Activated T-cell treated with anti-CD3 and anti-CD28 coated beads for 1 hour (primary cell): ENCODE data around the gene SLX4.

ENCODE experiments used
- DNase-seq: peaks from one replicate; pipeline ENCODE4 v3.0.0-alpha.2; 2020; ENCODE audit warnings: low read depth

SLX4 gene

GRCh38 chr16:3601614-3602319 is 9.6 kb downstream of the SLX4 start:
- no peak for DNase-seq

GRCh38 chr16:3599922-3600321 is 11.5 kb downstream of the SLX4 start:
- no peak for DNase-seq

DNA sequence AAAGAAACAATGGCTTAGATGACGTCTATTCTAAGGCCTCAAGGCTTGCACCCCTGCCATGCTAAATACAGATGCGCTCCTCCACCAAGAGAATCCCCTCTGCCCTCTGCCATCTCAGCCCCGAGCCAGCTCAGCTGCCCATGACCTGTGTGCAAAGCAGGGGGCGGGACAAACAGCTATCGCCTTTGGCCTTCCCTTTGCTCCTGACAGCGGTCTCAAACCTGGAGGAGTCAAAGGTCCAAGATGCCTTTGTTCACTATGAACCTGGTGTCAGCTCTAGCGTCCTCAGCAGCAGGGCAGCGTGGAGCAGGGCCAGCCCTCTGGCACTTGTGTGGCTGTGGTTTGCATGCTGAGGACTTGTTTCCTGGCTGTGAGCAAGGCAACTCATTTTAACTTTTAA is 12.3 kb downstream of the SLX4 start:
- DNase-seq = no peak

DNA sequence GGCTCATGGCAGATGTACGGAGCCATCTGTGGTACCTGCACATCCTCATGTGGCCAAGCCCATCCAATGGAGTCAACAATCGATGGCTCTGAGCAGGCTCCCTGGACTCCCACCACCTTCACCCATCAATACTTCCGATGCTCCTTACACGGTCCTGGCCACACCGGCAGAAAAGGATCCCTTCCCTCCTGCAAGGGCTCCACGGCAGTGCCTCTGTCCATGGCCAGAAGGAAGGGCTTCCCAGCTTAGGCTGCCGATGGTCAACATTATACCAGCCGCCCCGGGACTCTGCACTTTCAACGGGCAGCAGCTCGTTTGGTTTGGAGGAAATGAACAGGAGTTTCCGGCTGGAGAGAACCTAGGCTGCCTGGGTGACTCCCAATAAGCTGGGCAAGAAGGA is 13.2 kb downstream of the SLX4 start:
- no peak for DNase-seq

DNA sequence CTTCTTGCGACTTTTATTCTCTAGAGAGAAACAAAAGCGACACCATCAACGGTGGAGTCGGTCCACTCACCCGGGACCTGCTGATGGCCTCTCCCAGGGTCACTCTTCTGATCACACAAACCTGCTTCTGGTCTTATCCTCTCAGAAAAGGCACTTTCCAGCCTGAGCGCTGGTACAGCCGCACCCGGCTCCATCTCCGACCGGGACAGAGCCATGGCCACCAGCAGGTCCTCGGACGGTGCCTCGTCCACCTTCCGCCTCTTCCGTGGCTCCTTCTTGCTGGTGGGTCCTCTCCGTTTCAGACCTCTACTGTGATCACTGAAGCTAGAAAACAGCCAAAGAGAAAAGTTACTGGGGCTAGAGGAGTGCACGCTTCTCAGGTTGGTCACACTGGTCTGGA is 13.7 kb downstream of the SLX4 start:
- DNase-seq = no peak

GRCh38 chr16:3597226-3597625 is 14.2 kb downstream of the SLX4 start:
- no peak for DNase-seq

DNA sequence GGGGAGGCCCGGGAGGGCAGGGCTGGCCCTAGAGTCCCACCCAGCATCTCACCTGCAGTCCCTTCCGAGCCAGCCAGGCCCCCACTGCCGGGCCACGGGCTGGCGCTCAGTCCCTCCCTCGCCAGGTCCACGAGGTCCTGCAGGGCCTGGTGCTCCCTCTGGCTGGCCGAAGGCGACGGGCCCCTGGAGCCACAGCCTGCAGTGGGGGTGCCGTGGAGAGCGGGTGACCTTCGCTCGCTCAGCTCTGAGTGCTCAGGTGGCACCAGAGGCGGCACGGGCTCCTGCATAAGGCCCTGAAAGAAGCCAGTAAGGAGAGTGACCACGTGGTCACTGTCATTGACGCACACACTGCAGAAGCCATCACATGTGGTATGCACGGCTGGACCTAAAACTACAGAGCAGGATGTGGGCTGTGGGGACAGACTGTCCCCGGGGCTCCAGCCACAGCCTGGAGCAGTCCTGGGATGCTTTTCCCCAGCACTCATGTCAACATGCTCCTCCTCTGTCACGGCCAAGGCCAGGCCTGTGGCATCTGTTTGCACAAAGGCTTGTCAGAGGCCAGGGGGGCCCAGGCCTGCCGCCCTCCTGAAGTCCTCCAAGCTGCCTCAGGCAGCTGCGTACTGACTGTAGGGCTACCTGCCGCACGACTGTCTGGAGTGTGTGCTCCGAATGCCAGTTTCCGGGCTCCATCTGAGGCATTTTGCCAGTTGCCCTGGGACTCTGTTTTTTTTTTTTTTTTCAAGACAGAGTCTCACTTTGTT is 15.1 kb downstream of the SLX4 start:
- no peak for DNase-seq

DNA sequence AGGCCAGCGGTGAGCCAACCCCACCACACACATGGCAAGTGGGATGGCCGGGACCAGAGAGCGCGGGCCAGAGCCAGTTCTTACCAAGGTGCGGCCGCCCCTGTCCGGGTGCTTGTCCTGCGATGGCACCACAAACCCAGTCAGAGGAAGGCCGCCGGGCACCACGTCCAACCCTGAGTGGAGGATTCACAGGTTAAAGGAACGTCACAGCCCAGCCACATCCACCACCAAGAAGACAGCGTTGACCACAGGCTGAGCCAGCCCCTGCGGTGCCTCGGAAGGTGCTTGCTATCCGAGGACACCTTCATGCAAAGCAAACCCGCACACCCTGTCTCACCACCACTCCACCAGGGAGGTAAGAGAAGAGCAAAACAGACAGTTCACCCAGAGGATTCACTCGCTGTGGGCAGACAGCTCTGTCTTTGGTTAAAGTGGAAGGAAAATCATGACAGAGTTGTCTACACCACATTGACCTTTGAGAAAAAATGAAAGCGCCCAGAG is 15.8 kb downstream of the SLX4 start:
- no peak for DNase-seq

DNA sequence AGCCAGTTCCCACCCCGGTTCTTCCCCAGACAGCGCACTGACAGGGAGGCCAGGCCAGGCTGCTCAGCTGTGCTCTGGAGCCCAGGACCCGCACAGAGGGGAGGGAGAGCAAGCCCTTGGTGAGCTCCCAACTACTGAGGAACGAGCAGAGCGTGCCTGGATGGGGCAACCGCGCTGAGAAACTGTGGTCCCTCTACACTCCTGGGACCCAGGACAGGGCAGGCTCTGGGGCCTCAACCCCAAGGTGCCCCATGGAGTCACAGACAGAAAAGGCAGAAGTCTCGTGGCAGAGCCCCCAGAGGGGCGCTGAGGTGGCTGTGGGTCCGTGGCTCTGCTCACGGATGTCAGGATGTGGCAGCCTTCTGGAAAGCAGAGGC is 16.3 kb downstream of the SLX4 start:
- DNase-seq = no peak

- no peak for DNase-seq
Observed at GRCh38 chr16:3594316-3595109, 16.9 kb downstream of the SLX4 start.

- no peak for DNase-seq
Observed at GRCh38 chr16:3592559-3592958, 18.8 kb downstream of the SLX4 start.

DNA sequence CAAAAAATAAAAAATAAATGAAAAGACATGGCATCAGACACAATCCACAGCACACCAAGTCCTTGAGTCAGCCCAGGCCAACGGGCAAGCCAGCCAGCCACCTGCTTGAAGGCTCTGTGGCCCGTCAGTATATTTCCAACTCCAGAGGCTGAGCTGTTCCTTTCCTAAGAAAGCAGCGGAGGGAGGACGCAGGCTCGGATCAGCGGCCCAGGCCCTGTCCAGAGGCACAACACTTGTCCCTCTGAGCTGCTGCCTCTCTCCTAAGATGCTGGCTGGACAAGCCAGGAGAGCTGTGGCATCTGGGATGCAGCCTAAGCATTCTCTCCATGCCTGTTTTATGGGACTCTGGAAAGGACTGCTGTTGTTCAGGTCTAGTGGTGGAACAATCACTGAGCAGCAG is 19.4 kb downstream of the SLX4 start:
- DNase-seq = no peak

DNA sequence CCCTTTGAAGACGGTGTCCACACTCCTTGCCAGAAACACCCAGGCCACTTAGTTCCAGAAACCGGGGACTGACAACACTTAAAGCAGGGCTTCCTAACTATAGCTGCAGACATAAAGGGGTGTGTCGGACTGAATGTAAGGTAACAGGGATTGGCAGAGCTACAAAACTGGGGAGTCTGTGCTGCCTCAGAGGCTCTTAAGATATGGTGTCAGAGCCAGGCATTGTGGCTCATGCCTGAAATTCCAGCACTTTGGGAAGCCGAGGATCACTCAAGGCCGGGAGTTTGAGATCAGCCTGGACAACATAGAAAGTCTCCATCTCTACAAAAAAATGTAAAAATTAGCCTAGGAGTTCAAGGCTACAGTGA is 20.0 kb downstream of the SLX4 start:
- DNase-seq = no peak

- DNase-seq = no peak
Observed at GRCh38 chr16:3590736-3591435, 20.5 kb downstream of the SLX4 start.

- DNase-seq = no peak
Observed at GRCh38 chr16:3589991-3590701, 21.3 kb downstream of the SLX4 start.

GRCh38 chr16:3589441-3589921 is 21.9 kb downstream of the SLX4 start:
- DNase-seq = no peak

GRCh38 chr16:3589001-3589400 is 22.4 kb downstream of the SLX4 start:
- DNase-seq = no peak

DNA sequence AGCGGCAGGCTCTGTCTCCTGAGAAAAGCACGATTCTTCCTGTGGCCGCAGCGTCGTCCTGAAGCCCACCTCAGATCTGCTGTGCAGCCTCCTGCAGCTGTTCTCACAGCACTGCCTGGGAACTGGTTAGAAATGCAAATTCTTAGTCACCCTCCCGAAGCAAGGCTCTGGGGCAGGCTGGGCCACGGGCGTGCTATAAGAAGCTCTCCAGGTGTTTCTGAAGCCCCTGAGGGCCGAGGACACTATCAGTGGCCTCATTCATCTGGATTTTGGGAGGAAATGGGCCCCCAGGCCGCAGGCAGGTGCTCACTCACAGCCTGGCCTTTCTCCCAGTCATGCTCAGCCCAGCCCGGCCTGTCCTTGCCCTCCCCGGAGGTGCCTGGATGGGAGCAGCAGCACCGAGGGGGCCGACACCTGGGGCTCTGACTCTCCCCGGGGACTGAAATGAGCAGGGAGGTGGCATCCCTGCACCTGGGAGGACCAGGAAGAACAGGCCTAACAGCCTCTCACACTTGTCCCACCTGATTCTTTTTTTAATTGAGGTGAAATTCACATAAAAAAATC is 23.8 kb downstream of the SLX4 start:
- no peak for DNase-seq

DNA sequence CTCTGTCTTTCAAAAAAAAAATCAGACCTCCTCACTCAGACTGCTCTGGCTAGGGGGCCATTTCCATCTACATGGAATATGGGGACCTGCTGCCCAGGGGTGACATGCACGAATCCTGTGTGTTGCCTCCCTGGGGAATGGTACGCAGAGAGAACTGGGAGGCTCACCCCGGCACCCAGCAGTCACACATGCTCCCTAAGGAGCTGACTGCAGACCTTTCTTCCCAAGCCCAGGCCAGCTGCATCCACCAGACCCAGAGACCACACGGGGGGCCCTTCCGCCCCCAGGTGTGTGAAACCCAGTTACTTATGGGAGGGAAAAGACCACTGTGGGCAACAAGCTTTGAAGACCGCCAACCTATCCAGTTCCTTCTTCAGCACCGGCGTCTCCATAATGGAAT is 27.0 kb downstream of the SLX4 start:
- no peak for DNase-seq

- DNase-seq = no peak
Observed at GRCh38 chr16:3583303-3584038, 27.9 kb downstream of the SLX4 start.
